Astrocyte of the spinal cord (primary cell): Measurements from ENCODE around the gene FAM3B.

Source experiments
- DNase-seq: peaks from one replicate; pipeline ENCODE4 v3.0.0; 2011; ENCODE audit warnings: low read depth, low spot score
- H3K4me3 ChIP-seq: 2 replicates; pipeline ENCODE4 v1.5.1; 2011; ENCODE audit warnings: low read depth, mild to moderate bottlenecking, low read length, moderate library complexity
- in situ Hi-C: cut with HindIII; loops from 2 replicates; pipeline ENCODE4 v1.10.0; 2017; ENCODE audit warnings: low sequenced_read_pairs
- TF ChIP-seq, protein P1 (sequence below): IDR thresholded peaks from 2 replicates; pipeline ENCODE4 v1.5.1; 2012; ENCODE audit warnings: low read depth, mild to moderate bottlenecking, low read length, inconsistent platforms

Gene FAM3B

DNA sequence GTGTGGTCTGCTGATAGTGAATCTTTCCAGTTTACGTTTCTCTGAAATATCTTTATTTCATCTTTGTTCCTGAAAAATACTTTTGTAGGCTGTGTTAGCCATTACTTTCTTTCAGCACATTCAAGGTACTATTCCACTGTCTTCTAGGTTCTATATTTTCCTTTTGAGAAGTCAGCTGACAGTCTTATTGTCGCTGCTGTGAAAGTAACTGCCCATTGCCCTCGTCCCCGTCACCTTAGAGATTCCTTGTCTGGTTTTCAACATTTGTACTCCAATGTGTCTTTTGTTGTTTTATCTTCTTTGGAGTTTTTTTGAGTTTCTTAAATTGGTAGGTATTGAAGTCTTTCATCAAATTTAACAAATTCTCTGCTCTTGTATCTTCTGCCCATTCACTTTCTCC is 25.4 kb downstream of the FAM3B start:
- H3K4me3 ChIP-seq, result no peak overlapping the region
- TF ChIP-seq, protein P1, sequence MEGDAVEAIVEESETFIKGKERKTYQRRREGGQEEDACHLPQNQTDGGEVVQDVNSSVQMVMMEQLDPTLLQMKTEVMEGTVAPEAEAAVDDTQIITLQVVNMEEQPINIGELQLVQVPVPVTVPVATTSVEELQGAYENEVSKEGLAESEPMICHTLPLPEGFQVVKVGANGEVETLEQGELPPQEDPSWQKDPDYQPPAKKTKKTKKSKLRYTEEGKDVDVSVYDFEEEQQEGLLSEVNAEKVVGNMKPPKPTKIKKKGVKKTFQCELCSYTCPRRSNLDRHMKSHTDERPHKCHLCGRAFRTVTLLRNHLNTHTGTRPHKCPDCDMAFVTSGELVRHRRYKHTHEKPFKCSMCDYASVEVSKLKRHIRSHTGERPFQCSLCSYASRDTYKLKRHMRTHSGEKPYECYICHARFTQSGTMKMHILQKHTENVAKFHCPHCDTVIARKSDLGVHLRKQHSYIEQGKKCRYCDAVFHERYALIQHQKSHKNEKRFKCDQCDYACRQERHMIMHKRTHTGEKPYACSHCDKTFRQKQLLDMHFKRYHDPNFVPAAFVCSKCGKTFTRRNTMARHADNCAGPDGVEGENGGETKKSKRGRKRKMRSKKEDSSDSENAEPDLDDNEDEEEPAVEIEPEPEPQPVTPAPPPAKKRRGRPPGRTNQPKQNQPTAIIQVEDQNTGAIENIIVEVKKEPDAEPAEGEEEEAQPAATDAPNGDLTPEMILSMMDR, result no peak
- DNase-seq, result no peak
- in situ Hi-C loops, result no loop called here

DNA sequence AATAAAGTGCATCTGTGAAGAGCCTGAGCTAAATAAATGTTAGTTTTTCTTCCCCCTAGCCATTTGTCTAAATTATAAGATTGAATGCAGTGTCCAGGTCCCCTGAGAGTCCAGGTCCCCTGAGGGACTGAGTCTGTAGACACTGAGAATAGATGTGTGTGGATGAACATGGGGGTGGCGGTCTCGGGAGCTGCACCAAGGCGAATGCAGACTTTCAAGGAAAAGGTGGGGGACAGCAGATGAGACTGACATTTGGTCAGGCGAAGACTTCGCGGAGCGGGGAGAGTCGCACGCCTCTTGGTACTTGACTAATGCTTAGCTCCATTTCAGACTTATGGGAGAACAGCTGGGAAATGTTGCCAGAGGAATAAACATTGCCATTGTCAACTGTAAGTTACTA is 27.5 kb downstream of the FAM3B start:
- no peak overlapping the region for H3K4me3 ChIP-seq
- in situ Hi-C loops, result no loop called here

DNA sequence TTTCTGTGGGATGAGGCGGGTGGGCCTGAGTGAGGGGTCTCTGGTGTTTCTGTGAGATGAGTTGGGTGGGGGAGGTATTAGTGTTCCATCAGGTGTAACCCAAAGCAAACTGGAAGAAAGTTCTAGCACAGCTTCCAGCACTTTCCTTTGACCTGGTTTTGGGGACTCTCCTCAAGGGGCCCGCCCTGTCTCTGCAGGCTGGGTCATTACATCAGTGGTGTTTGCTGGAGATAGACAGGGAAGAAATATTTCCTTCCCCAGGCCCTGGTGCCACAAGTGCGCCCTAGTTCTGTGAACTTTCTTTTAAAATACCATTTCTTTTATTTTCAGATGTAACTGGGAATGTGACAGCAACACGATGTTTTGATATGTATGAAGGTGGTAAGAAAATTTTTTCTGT is 28.8 kb downstream of the FAM3B start:
- in situ Hi-C loops, result no loop called here
- TF ChIP-seq, protein P1, result no peak

More for the DNA sequence above, 27.5 kb downstream of the FAM3B start:
- no peak for DNase-seq
- TF ChIP-seq, protein P1, result no peak

DNA sequence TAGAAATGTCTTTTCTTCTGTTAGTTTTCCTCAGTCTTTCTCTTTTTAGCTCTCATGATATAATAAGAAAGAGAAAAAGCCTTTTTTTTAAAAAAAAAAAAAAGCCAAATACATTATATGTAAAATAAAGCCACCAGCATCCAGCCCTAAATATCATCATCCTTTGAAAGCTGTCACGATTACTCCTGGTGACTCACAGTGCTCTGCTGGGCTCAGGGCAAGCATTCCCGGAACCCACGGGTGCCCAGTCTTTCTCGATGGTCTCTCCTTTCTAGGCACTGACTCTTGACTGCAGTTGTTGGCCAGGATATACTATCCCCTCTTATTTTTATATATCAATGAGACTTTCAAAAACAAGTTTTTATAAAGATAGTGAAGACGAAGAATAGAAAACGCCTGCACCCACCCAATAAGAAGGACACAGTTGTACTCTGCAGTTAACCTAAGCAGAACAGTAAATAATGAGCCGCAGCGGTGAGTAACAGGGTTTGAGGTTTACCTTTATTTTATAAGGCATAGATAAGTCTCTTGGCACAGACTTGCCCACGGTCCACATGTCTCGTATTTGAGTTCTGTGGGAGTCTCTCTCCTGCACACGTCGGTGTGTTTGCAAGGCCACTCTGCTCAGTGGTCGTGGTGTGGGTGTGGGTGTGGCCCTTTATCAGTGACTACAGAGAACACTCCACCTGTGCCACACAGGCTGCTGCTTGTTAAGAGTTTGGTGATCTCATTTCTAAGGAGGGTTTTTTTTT is 29.5 kb downstream of the FAM3B start:
- in situ Hi-C loops, result no loop called here
- no peak overlapping the region for H3K4me3 ChIP-seq
- no peak for DNase-seq
- TF ChIP-seq, protein P1, result no peak

More for the DNA sequence above, 28.8 kb downstream of the FAM3B start:
- H3K4me3 ChIP-seq, result no peak overlapping the region
- DNase-seq, result no peak

DNA sequence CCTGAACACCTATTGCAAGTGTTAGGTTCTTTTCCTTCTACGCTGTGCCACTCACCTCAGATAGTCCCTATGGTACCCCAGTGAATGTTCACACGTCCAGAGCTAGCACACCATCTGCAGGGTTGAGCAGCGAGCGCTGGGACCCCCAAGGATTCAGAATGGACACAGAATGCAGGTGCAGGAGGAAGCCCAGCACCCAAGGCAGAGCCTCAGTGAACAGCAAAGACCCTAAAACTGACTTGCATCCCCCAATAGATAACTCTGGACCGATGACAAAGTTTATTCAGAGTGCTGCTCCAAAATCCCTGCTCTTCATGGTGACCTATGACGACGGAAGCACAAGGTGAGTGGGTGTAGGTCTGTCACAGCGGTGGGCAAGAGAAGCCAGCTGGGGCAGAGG is 30.2 kb downstream of the FAM3B start:
- H3K4me3 ChIP-seq, result no peak overlapping the region
- in situ Hi-C loops, result no loop called here
- DNase-seq, result no peak
- TF ChIP-seq, protein P1, result no peak

DNA sequence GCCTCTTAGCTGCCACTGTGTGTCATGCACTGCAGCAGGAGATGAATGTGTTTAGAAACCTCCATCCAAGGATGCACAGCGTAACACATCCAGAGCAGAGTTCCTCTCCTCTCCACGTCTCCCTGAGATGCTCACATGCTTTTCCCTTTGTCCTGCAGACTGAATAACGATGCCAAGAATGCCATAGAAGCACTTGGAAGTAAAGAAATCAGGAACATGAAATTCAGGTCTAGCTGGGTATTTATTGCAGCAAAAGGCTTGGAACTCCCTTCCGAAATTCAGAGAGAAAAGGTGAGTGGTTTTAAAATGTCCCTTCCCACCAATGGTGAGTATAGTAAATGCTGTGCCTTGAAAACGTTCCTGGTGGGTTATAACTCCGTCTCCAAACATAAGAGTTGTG is 31.8 kb downstream of the FAM3B start:
- in situ Hi-C loops, result no loop called here
- DNase-seq, result no peak
- TF ChIP-seq, protein P1, result no peak
- no peak overlapping the region for H3K4me3 ChIP-seq
